Upper lobe of right lung (tissue), 1 donor: ENCODE data around the gene NFIL3. TPM values are rescaled to one million over a fixed set of nuclear protein-coding genes. Genes with fewer than 3 reads are reported as not detected.

Experiments used
- ATAC-seq: fragments of 200-7000 bp; cut with Tn5 transposase; one replicate; pipeline ENCODE4 v1.9.1; 2020; ENCODE audit warnings: mild to moderate bottlenecking, moderate library complexity
- DNase-seq: peaks from one replicate; pipeline ENCODE4 v3.0.0-alpha.2; 2020
- H3K27ac ChIP-seq: fragments of 200-600 bp; one replicate; pipeline ENCODE4 v1.8.0; 2022
- H3K27me3 ChIP-seq: fragments of 200-600 bp; one replicate; pipeline ENCODE4 v1.8.0; 2022; ENCODE audit warnings: mild to moderate bottlenecking
- H3K36me3 ChIP-seq: fragments of 200-600 bp; one replicate; pipeline ENCODE4 v1.8.0; 2022
- H3K4me1 ChIP-seq: fragments of 200-600 bp; one replicate; pipeline ENCODE4 v1.8.0; 2022
- H3K4me3 ChIP-seq: fragments of 200-600 bp; one replicate; pipeline ENCODE4 v1.8.0; 2022; ENCODE audit warnings: mild to moderate bottlenecking
- H3K9me3 ChIP-seq: fragments of 200-600 bp; one replicate; pipeline ENCODE4 v1.8.0; 2022
- intact Hi-C: fragments of 100-400 bp; cut with DNase I; formaldehyde crosslinking; loops from one replicate; pipeline ENCODE4 v1.11.0; 2022
- total RNA-seq: library from RNA; stranded (reverse); fragmentation: NEBNext Ultra II Directional; extraction: Animal tissue kit (Norgen Biotek cat#: 25700); gene quantifications from one replicate; pipeline ENCODE4 v1.2.1, GENCODE V29; 2021
- TF ChIP-seq, protein P1 (sequence below): fragments of 200-600 bp; IDR thresholded peaks from one replicate; pipeline ENCODE4 v1.8.0; 2022; ENCODE audit warnings: antibody characterized with exemption
- donor health status: DM: no; HTN: yes; CAD: no; lungs with severe emphysema.

Gene NFIL3
- total RNA-seq, 1 donor from 2014 or later, result 26.2 TPM

DNA sequence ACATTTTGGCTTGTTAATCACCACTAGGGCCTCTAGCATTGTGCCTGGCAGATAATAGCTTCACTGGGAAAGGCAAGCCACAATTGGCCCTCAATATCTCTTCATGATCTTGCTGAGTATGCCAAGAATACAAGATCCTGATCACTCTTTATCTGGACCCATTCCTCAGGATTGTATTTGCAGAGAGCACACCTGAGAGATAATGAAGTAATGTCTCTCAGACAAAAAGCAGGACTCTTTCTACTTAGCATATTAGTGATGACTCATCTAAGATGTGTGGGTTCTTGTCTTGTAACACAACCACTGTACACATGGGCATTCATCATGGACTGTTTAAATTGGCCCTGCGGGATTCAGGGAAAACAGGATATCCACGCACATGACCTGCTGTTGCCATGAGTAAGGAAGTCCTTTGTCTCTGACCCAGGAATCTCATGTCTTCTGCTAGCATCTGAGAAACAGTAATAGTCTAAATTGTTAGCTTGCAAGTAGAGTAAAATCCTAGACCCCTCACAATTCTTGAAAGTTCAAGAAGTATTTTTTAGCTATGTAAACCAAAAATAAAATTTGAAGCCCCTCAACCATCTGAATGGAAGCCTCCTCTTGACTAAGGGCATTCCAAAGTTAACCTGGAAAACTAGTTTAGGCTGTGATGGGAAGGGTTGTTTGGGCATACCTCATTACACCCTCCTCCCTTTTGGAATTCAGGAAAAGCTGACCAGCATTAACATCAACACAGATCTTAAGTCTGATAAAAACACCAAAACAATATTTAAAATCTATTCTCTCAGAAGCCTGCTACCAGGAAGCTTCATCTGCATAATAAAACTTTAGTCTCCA lies 28.0 kb upstream of the NFIL3 start:
- H3K27me3 ChIP-seq, result no peaks in the 10 kb centered on the region
- ATAC-seq (no peak), DNase-seq (no peak)
- TF ChIP-seq, protein P1, sequence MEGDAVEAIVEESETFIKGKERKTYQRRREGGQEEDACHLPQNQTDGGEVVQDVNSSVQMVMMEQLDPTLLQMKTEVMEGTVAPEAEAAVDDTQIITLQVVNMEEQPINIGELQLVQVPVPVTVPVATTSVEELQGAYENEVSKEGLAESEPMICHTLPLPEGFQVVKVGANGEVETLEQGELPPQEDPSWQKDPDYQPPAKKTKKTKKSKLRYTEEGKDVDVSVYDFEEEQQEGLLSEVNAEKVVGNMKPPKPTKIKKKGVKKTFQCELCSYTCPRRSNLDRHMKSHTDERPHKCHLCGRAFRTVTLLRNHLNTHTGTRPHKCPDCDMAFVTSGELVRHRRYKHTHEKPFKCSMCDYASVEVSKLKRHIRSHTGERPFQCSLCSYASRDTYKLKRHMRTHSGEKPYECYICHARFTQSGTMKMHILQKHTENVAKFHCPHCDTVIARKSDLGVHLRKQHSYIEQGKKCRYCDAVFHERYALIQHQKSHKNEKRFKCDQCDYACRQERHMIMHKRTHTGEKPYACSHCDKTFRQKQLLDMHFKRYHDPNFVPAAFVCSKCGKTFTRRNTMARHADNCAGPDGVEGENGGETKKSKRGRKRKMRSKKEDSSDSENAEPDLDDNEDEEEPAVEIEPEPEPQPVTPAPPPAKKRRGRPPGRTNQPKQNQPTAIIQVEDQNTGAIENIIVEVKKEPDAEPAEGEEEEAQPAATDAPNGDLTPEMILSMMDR, result no peak
- no peaks in the 10 kb centered on the region for H3K9me3 ChIP-seq
- no peak overlapping the region for H3K27ac ChIP-seq
- no peaks in the 10 kb centered on the region for H3K36me3 ChIP-seq
- no peaks in the 10 kb centered on the region for H3K4me1 ChIP-seq
- intact Hi-C loops, result no loop called here
- no peak overlapping the region for H3K4me3 ChIP-seq

DNA sequence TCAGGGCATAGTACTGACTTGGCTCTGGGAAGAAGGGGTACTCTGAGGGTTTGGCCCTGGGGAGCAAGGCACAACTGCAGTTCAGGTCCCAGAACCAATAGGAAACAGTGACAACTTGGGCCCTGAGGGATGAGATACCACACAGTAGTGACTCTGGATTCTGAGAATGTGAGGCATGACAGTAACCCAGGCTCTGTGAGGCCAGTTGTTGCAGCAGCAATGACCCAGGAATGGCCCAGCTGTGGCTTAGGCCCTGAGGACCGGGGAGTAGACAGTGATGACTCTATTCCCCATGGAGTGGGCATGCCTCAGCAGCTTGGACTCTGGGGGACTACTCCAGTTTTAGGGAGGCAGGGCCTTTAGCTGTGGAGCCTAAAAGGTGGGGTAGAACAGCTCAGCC lies 21.5 kb upstream of the NFIL3 start:
- H3K27ac ChIP-seq, result no peak overlapping the region
- ATAC-seq (no peak), DNase-seq (no peak)
- TF ChIP-seq, protein P1, result no peak
- no peaks in the 10 kb centered on the region for H3K4me1 ChIP-seq
- no peaks in the 10 kb centered on the region for H3K27me3 ChIP-seq
- H3K36me3 ChIP-seq, result no peaks in the 10 kb centered on the region
- H3K9me3 ChIP-seq, result peaks cover 3% of the 10 kb centered on the region
- H3K4me3 ChIP-seq, result no peak overlapping the region
- intact Hi-C loops, result no loop called here

DNA sequence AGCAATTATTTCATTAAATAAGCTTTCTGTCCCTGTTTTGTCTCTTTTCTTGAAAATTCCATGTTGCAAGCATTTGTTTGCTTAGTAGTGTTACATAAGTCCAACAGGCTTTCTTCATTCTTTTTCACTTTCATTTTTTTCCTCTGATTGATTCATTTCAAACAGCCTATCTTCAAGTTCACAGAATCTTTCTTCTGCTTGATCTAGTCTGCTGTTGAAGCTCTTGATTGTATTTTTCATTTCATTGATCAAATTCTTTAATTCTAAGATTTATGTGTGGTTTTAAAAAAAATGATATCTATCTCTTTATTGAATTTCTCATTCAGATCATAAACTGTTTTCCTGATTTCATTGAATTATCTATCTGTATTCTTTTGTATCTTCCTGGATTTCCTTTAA lies 20.4 kb upstream of the NFIL3 start:
- Histone ChIP-seq H3K4me3 (no peak overlapping the region), H3K36me3 (no peaks in the 10 kb centered on the region), H3K4me1 (no peaks in the 10 kb centered on the region), H3K27me3 (no peaks in the 10 kb centered on the region), H3K9me3 (peaks cover 3% of the 10 kb centered on the region), H3K27ac (no peak overlapping the region)
- intact Hi-C loops, result no loop called here
- ATAC-seq (no peak), DNase-seq (no peak)
- TF ChIP-seq, protein P1, result no peak

DNA sequence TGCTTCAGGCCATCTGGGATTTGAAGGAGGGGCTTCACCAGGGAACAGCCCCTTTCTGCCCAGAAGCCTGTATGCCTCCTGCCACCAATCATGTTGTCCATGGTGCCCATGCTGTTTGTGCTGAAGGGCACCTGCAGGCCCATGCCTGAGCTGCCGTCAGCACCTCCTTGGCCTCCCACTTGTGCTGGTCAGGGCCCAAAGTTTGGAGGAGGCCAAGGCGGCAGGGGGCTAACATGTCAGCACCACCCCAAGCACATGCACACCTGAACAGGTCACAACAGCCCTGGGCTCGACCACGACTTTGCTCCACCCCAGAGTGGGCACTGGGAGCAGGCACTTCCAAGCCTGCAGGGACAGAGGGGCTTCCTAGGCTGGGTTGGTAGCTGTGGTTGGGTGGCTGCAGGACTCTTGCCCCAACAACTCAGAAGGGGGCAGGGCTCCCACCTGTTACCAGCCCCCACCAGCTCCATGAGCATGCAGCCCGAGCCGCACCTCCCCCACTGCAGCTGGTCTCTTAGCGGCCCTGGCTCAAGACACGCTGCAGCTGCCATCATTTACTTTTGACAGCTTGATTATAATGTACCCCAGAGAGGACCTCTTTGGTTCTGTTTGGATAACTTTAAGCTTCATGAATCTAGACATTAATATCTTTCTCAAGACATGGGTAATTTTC lies 19.8 kb upstream of the NFIL3 start:
- DNase-seq, result no peak
- Histone ChIP-seq H3K4me1 (no peaks in the 10 kb centered on the region), H3K27ac (no peak overlapping the region), H3K4me3 (no peak overlapping the region), H3K36me3 (no peaks in the 10 kb centered on the region), H3K9me3 (peaks cover 3% of the 10 kb centered on the region), H3K27me3 (no peaks in the 10 kb centered on the region)
- no peak for ATAC-seq
- TF ChIP-seq, protein P1, result no peak
- intact Hi-C loops, result no loop called here

DNA sequence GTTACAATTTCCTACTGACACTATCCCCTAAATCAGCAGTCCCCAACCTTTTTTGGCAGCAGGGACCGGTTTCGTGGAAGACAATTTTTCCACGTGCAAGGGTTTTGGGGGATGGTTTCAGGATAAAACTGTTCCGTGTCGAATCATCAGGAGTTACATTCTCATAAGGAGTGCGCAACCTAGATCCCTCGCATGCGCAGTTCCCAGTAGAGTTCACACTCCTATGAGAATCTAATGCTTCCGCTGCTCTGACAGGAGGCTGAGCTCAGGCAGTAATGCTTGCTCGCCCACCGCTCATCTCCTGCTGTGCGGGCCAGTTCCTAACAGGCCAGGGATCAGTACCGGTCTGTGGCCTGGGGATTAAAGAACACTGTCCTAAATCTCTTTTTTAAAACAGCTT lies 13.2 kb upstream of the NFIL3 start:
- no peak overlapping the region for H3K4me3 ChIP-seq
- ATAC-seq (no peak), DNase-seq (no peak)
- H3K27ac ChIP-seq, result no peak overlapping the region
- H3K4me1 ChIP-seq, result no peaks in the 10 kb centered on the region
- no peaks in the 10 kb centered on the region for H3K36me3 ChIP-seq
- TF ChIP-seq, protein P1, result no peak
- intact Hi-C loops, result loop anchor here (10.0 kb wide), 1 partner anchor 522 kb away; no protein-coding TSS in a partner anchor
- no peaks in the 10 kb centered on the region for H3K9me3 ChIP-seq
- no peaks in the 10 kb centered on the region for H3K27me3 ChIP-seq
